Measurements from ENCODE around the gene ADM2. TPM values are rescaled to one million over a fixed set of nuclear protein-coding genes. Genes with fewer than 3 reads are reported as not detected.
A peak's percentile ranks its signal among the peaks of the same experiment; 100 is the strongest.

The ADM2 gene
- total and polyA plus RNA-seq, 2 of the 13 experiments (the other 11 are each of a cell fraction or from before 2014, with no cell fraction given): 1.2 to 3.0 TPM

- peak; percentile 94 for TF ChIP-seq ZNF687 (CRISPR knock-in tag; IDR thresholded peaks at IDR 0.05)
- TF ChIP-seq PAF1 (CRISPR knock-in tag; IDR thresholded peaks at IDR 0.05): no peak
- peak; percentile 44; the same call in 1 of the 2 replicates for TF ChIP-seq FOXA3 (CRISPR knock-in tag; IDR thresholded peaks at IDR 0.05)
- TF ChIP-seq ZNF382 (CRISPR knock-in tag; IDR thresholded peaks at IDR 0.05; ENCODE audit: borderline replicate concordance): no peak
- peak; percentile 63 for TF ChIP-seq ZMYM4 (CRISPR knock-in tag; IDR thresholded peaks at IDR 0.05)
- peak; percentile 23; the same call in 1 of the 2 replicates for TF ChIP-seq ZNF20 (CRISPR knock-in tag; IDR thresholded peaks at IDR 0.05)
- peak; percentile 67; the same call in 1 of the 2 replicates for TF ChIP-seq HMG20B (CRISPR knock-in tag; conservative IDR thresholded peaks at IDR 0.05)
- no peak; the same call in 1 of the 2 replicates for TF ChIP-seq NFAT5 (CRISPR knock-in tag; IDR thresholded peaks at IDR 0.05)
- no peak for TF ChIP-seq ZNF256 (CRISPR knock-in tag; conservative IDR thresholded peaks at IDR 0.05)
- 0 out of 2 replicates have a peak, but pooled peaks have one; percentile 71 for TF ChIP-seq ZNF451 (CRISPR knock-in tag; IDR thresholded peaks at IDR 0.05)
- peak; percentile 80; the same call in 1 of the 2 replicates for TF ChIP-seq STAT6 (CRISPR knock-in tag; IDR thresholded peaks at IDR 0.05; ENCODE audit: borderline replicate concordance)
- TF ChIP-seq ARID2 (CRISPR knock-in tag; IDR thresholded peaks at IDR 0.05; ENCODE audit: borderline replicate concordance): no peak
- TF ChIP-seq NBN (conservative IDR thresholded peaks at IDR 0.05): no peak
- peak; percentile 62; the same call in 1 of the 2 replicates for TF ChIP-seq CAMTA2 (CRISPR knock-in tag; IDR thresholded peaks at IDR 0.05; ENCODE audit: borderline replicate concordance)
- no peak for TF ChIP-seq HHEX (CRISPR knock-in tag; IDR thresholded peaks at IDR 0.05)
- no peak for TF ChIP-seq JDP2 (CRISPR knock-in tag; IDR thresholded peaks at IDR 0.05; ENCODE audit: borderline replicate concordance)
- TF ChIP-seq ZFP36L2 (CRISPR knock-in tag; IDR thresholded peaks at IDR 0.05): no peak
- TF ChIP-seq ZNF777 (CRISPR knock-in tag; IDR thresholded peaks at IDR 0.05): no peak
Measured at GRCh38 chr22:50525104-50525857, 43.9 kb downstream of the ADM2 start, which contains the start of gene SCO2 (continued).

Measured in HepG2 (cell line).